Measurements from ENCODE around the gene SPARC.

DNA sequence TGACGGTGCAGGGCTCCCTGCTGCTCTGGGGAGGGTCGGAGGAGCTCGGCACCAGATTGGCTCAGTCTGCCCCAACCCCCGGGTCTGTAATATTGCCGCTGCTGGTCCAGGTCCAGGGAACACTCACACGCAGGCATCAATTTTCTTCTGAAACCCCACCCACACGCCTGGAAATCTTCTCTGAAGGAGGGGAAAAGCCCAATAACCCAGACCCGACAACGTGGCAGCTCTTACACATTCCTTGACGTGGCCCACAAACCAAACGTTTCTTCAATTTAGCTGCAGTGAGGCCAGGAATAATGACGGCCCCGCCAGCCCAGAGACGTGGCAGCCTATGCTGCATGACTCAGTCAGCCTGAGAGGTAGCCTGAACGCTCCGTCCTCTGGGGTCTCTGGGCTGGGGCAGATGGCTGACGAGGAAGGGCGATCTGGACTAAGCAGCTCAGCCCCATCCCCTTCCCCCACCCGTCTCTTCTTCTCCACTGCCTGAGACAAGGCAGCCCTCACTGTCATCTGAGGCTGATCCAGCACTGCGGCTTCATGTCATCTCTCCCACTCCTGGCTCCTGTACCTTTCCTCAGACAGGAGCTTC lies 9.9 kb upstream of the SPARC start:
- TF ChIP-seq, protein P1, sequence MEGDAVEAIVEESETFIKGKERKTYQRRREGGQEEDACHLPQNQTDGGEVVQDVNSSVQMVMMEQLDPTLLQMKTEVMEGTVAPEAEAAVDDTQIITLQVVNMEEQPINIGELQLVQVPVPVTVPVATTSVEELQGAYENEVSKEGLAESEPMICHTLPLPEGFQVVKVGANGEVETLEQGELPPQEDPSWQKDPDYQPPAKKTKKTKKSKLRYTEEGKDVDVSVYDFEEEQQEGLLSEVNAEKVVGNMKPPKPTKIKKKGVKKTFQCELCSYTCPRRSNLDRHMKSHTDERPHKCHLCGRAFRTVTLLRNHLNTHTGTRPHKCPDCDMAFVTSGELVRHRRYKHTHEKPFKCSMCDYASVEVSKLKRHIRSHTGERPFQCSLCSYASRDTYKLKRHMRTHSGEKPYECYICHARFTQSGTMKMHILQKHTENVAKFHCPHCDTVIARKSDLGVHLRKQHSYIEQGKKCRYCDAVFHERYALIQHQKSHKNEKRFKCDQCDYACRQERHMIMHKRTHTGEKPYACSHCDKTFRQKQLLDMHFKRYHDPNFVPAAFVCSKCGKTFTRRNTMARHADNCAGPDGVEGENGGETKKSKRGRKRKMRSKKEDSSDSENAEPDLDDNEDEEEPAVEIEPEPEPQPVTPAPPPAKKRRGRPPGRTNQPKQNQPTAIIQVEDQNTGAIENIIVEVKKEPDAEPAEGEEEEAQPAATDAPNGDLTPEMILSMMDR (conservative IDR thresholded peaks at IDR 0.05; ENCODE audit: low read length): no peak
- no peak for TF ChIP-seq EZH2phosphoT487 (IDR thresholded peaks at IDR 0.05; ENCODE audit: borderline replicate concordance)

Measured in Loucy (cell line).